Fibroblast of upper back skin (primary cell): Measurements from ENCODE around the gene ILDR2.
A peak's percentile ranks its signal among the peaks of the same experiment; 100 is the strongest.

Source experiments
- DNase-seq: peaks from one replicate; pipeline ENCODE4 v3.0.0-alpha.2; 2013

The ILDR2 gene

DNA sequence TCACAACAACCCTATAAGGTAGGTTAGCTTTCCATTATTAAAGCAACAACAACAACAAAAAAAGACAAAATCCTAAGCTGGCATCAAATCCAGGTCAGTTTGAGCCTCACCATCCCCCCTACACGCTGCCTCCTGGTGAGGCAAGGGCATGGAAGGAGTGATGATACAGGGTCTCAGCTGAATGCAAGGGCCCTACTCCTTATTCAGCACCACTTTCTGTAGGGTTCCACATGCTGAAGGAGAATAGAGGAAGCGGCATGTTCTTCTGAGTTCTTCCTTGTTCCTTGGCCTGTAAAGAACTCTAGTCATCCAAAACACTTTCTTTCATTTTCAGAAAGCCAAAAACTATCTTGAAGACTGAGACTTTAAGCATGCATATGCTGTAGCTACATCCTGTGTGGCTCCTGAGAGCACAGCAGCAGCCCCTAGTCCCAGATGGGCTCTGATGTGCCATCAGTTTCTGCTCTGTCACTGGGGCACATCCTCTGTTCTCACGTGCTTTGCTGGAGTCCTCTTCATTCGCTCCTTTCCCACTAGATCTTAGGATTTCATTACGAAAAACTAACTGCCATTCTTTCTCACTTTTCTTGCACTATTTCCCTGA lies 6.2 kb downstream of the ILDR2 start:
- DNase-seq = no peak

DNA sequence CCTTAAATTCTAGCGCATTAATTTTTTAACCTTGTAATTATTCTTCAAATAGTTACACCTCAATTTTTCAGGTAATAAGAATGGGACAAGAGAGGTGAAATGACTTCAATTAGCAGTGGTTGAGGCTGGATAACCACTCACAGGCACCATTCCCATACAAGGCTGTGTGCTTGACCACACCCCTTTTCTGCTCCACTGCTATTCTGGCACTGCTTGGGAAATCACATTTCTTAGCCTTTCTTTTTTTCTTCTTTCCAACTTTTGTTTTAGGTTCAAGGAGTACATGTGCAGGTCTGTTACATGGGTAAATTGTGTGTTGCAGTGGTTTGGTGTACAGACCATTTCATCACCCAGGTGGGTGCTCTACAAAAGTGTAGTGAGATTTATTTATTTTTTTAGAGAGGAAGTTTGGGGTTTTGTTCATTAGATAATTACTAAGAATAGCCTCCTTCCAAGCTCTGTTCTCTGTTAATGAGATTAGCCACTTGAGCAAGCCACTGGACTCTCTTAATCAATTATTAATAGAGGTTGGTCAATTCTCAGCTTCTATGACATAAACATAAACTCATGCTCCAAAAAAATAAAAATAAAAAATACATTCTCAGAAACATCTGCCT lies 14.4 kb downstream of the ILDR2 start:
- no peak for DNase-seq

DNA sequence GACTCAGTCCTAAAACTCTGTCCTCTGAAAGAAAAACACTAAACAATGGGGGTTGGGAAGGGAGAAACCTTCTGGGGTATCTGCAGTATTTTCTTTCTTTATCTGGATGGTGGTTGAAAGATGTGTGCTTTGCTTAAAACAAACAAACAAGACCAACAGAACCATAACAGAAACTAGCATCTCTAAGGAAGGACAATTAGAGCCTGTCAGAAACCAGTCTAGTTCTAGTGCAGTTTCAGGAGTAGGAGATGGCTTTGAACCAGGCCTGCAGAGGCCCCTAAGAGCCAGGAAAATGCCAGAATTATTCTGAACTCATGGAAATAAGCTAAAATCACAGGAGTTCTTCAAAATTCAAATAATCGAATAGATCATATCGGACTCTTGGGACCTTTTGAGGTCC lies 18.5 kb downstream of the ILDR2 start:
- no peak for DNase-seq

DNA sequence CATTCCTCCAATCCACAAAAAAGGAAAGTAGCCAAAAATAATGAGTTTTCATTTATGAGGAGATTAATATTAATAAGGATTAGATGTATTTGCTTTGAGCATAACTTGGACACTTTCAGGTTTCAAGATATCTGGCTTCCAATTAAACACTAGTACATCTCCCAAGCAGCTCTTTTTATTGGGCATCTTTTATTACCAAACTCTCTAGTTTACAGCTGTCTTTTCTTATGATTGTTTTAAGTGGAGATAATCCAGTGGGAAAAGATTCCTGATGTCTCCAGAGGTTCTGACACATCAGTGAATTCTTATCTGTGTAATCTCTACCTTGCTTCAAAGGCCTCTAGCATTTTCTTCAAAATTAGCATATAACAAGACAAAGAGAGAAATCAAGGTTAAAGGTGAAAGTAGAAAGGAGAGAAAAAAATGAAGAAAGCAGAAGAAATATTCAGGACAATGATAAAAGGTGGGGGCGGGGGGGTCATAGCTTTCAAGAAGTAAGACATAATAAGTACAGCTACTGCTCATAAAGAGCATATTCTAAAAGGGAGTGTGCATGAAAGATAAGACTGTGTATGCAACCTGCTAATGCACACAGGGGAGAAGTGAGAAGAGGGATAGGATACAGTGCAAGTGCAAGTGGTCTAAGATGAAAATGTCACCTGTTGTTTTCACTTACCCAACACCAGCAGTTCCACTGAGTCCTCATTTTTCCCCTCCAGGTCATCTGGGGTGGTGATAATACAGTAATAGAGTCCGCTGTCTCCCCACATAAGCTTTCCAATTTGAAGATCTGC lies 19.1 kb downstream of the ILDR2 start:
- DNase-seq = no peak

DNA sequence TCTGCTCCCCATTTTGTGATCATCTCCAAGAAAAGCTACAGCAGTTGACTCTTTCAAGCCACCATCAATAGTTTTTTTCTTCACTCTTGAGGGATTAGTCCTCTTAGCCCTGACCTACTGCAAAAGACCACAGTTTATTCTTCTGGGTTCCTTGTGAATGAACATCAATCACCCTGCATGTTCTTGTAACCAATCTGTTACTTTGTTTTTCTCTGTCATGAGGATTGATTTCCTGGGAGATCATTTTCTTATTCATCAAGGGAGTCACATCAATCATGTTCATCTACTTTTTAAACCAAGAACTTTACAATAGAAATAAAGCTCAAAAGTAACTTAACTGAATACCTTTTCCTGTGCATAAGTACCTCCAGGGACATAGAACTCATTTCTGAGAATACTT lies 21.8 kb downstream of the ILDR2 start:
- no peak for DNase-seq

DNA sequence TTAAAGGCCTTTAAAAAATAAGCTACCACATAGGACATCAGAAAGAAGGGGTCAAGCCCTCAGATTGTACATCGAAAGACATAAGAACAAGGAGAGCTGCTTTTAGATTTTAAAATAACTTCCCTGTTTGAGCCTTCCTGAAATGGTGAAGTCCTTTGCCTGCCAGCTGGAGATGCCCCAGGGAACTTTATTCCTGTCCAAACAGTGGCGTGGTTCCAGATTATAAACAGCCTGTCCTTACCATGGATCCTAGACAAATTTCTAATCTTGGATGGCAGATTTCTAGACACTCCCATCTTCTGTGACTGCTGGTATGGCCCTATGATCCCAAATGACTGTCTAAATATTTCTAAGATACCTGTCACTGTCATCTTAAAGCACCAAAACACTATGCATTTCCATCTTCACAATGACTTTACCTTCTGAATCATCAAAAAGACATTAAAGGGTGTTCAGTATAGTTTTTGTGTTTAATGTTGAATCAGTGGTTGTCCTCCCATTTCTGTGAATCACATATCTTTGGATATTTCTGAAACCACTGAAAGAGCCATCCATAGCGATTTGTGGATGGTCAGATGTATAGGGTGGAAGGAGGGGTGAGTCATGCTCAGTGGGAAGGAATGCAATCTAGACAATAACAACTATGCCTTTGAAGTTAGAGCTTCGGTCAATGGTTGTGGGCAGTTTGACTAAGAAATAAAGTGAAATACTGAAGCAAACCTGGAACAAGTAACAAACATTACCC lies 23.2 kb downstream of the ILDR2 start:
- DNase-seq = peak; percentile 94

DNA sequence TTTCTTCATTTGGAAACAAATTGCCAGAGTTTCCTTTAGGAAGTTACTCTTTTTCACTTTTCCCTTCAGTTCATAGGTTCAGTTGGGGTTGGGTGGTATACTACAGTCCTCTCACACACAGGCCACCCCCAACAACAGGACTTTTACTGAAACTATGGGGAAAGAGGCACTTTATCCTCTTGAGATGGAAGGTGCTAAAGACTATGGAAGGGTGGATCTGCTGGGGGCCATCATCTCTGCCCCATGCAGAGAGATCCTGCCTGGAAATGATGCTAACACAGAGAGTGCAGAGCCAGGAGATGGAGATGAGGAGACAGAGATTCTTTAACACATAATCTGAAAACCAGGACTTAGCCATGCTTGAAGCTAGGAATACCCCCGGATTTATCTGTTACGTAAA lies 24.3 kb downstream of the ILDR2 start:
- DNase-seq = no peak

DNA sequence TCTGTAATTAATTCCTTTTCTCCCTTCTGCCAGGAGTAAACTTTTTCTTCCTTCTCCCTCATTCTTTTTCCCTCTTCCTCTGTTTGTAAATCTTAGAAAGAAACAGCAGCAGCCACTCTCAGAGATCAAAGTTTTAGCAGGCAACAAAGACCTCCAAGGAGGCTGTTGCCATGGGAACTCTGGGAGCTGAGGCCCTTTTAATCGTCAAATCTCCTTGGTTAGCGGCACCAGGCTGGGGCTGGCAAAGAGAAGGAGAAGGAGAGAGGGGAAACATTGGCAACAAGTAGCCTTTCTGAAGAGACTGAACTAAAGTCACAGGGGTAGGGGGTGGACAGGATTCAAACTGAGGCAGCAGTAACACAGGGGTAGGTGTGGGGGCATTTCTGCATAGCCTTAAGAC lies 25.2 kb downstream of the ILDR2 start:
- DNase-seq = no peak

DNA sequence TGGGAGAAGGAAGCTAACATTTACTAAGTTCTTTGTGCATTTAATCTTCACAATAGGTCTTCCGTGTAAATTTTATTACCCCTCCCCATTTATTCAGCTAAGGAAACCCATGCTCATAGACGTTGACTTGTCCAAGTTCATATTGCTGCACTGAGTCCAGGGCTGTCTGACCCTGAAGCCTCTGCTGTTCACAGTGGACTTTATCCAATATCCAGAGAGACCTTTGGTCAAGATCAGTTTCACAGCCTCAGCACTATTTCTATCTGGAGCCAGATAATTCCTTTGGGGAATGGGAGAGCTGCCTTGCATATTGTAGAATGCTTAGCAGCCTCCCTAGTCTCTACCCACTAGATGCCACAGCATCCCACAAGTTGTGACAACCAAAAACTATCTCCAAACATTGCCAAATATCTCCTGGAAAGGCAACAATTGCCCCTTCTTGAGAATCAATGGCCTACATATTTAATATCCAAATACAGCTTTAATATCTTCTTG lies 26.4 kb downstream of the ILDR2 start:
- no peak for DNase-seq

DNA sequence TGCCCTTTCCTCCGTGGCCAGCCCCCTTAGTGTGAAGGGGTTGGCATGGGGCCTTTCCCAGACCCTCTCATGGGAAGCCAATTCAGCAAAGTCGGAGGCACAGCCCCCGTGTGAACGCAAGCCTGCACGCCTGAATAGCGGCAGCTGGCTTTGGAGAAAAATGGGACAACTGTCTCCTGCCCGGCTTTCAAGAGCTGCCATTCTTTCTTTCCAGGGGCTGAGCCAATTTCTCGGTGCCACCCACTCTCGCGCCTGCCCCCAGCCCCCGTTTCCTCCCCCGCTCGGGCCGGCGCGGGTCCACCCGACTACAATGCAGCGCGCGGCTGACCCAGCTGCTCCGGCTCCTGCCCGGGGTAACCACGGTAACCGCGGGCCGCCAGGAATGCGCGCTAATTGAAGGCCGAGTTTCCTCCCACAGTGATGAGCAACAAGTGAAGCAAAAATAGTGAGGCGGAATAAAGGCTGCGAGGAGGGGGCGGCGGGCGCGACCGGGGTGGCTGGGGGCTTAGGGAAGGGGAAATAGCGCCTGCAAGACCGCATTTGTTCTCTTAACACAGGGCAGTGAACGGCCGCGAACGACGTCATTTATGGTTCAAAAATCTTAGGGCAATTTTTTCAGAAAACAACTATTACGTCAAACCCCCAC lies 27.8 kb downstream of the ILDR2 start:
- DNase-seq = peak; percentile 74

DNA sequence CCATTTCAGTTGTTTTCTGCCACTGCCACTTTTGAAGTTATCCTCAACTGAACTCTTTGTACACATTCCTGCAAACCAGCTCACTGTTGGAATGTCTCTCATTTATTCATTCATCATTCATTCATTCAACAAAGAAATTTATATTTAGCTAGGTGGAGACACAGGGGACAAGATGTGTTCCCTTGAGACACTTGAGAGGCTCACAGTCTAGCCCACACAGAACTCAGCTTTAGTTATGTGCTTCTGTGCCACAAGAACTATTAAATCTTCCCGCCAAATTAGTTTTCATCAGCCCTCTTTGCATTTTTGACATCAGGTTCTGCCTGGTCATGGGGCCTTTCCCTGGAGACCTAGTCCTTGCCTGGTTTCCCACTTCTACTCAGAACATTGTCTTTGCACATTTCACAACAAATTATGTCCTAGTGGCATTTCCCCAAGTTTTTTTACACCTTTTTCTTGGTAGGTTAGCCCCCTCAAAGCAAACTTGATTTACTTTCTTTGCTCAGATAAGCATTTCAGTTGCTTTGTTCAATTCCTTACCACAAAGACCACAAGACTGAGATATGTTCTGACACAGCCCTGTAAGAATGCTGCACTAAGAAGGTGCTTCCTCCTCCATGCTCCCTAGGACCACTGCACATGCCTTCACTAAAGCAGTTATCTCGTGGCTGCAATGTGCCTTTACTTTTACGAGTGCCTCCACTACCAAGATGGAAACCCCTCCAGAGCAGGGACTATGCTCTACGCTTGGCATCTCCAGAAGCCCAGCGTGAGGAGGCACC lies 31.0 kb downstream of the ILDR2 start:
- peak; percentile 89 for DNase-seq

DNA sequence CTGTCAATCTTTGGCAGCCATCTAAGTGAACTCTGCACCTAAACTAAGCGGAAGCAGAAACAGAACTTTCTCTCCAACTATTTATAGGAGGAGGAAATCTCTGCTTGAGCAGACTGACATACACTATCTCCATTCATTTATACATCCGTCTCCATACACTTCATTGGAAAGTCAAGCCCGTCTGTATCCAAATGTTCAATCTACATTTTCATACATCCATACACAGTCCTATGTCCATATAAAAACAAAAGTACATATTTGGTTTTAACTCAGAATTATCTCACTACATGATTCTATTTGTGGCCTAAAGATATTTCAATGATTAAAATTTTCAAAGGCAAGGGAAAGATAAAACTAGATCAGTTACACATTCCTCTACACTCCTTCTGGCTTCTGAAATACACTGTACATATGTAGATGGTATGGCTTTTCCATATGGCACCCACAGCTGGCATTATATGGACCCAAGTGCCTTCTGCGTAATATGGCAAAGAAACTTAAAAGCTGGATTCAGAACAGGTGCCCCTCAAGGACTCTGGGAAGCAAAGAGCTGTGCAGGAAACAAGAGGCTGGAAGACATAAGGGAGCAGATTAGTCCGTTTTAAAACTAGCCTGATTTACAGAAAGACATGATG lies 35.5 kb downstream of the ILDR2 start:
- no peak for DNase-seq

DNA sequence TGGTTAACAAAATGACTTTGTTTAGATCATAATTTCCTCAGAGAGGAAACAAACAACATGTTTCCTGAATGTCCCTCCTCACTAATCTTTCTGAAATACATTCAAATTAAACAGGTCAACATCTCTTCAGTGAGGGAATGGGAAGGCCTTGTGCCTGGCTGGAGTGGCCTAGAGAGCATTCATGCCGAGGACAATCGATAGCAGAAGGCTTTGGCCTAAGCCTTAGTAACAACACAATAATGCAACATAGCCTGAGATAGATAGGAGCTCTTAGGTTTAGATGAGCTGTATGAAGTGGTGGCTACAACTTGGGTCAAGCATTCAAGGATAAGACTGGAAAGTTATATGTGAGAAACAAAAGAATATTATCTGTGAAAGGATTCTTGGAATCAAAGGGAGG lies 37.4 kb downstream of the ILDR2 start:
- no peak for DNase-seq

DNA sequence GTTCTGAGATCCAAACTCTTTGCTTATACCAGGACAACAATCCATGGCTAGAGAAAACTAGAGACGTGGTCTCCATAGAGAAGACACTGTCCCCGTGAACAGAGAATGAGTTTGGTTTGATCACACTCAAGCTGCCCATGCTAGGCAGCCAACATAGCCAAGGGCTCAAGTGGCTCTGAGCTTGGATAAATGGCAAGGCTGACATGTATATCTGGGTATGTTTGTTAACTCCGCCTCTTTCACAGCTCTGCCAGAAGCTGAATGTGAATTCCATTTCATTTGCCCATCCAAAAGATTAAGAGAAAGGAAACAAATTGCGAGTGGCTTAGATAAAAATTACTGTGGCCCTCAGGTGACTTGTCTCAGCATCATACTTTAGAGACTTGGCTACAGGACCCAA lies 38.0 kb downstream of the ILDR2 start:
- DNase-seq = no peak

DNA sequence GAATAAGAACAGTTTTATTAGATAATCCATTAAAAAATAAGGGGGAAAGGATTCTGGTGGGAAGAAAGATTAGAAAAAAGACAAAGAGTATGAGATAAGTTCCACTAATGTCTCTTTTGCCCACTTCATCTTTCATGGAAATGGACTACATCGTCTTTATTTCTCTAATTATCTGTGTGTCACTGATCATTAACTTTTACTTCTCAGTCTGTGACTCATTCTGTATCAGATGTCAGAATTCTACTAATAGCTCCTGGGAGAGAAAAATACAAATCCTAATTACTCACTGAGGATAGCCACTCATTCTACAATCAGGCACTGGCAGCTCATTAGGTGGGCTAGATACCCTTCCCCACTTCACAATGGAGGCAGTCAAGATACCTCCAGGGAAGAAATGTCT lies 41.7 kb downstream of the ILDR2 start:
- peak; percentile 21 for DNase-seq

DNA sequence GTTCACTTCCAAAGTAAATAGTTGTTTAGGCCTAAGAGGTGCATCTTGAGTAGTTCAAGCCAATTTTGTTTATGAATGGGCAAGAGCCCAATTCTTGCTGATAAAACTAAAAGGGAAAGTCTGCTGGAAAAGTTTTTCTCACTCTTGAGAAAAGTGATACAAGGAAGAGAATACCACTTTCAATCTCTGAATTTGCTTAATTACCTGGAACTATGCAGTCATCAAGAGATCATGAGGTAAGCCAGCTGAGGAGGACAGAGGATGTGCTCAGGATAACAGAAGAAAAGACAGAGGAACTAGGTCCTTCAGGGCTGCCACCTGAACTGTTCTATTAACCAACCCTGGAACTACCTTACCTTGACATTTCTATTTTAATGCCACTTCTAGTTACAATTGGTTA lies 42.2 kb downstream of the ILDR2 start:
- no peak for DNase-seq

DNA sequence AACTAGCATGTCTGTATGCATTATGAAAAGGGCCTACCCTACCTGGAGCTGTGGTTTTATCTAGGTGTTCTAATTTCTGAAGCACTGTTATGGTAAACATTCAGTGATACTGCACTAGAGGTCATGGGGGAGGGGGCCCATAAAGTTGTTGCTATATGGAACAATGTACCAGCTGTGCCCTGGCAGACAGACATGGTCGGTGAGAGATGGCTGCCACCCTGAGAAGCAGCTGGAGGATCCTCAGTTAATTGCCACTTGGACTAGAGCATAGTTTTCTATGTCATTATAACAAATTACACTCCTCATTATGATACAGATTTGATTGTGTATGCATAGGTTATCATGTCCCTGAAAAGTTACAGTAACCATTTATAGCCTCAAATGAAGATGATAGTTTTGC lies 45.4 kb downstream of the ILDR2 start:
- DNase-seq = no peak

DNA sequence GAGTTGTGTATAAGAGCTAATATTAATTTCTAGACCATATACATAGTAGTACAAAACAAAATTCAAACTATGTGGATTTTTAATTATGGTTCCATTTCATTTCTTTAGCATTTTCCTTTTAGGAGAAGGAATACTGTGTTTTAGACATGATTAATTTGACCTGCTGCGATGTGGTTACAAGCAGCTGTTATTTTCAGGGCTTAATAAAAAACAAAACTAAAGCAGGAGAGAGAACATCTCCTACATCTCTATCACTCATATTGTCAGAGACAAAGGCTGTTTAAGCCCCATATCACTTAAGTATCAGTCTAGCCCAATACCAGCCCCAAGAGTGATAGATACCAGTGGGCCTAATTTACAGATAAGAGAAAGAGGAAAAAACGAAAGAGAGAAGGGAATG lies 47.6 kb downstream of the ILDR2 start:
- DNase-seq = no peak

DNA sequence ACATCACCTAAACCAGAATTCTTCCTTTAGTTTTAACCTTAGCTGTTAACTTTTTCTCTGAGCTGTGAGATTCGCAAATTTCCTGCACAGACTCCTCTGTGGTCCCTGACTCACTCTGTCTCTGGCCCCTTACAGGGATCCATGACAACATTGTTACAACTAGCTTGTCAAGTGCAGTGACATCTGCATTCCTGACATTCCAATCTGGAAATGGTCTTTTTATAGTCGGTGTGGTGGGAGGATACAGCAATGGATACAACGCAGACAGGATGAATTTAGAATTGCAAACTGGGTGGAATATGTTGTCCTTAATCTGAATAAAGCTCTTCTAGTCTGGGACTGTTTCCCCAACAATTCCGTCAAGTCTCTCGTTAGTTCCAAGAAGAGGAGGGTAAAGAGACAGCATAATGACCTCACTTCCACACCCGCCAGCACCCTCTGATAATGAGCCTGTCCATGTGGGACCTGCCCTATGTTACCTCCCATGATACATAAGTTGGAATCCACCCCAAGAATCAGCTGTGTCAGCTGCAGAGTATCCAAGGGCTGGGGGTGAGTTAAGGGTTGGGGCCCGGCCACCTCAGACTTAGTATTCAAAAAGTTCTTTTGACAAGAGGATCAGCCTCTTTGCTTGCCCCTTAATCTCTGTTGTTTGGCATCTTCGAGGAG lies 49.4 kb downstream of the ILDR2 start:
- DNase-seq = peak; percentile 85

DNA sequence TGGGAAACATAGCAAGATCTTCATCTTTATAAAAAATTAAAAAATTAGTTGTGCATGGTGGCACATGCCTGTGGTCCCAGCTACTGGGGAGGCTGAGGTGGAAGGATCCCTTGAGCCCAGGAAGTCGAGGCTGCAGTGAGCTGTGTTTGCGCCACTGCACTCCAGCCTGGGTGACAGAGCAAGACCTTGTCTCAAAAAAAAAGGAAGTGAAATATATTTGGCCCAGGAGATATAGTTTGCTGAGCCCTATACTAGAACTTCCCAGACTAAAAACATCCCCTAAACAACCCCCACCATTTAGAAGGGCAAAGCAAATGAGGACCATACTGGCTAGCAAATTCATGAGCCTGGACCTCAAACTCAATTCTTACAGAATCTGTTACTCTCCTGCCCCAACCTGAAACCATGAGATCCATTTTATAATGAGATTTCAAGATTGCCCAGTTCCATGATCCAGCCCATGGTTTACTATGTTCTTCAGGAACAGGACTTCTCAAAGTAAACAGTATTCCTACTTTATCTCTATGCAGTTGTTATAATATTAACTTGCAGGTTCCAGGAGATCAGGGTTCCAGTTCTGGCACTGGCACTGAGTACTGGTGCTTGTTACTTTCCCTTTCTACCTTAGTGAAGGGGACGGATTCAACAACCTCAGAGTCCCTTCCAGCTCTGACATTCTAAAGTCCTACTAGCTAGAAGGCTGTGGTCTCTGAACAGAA lies 50.4 kb downstream of the ILDR2 start:
- DNase-seq = no peak
